Spleen (tissue), 7 donors: ENCODE measurements around the gene TENT5C.

Experiments
- POLR2A ChIP-seq, 3 donors: fragments of 450-650 bp; IDR thresholded peaks; one replicate each; pipeline ENCODE4 v1.5.1; 2017; ENCODE audit warnings: antibody characterized with exemption in 3 of 3, mild to moderate bottlenecking in 1 of 3
- POLR2AphosphoS5 ChIP-seq, 3 donors: sonication (generic); formaldehyde crosslinking; IDR thresholded peaks; one replicate each; pipeline ENCODE4 v1.5.1; 2017; ENCODE audit warnings: antibody characterized with exemption in 3 of 3
- TF ChIP-seq, protein P1 (sequence below), 11 experiments: fragments of 200-600 bp in 7 of 11; fragments of 450-650 bp in 4 of 11; sonication (generic) in 4 of 11; IDR thresholded peaks in 8 of 11; conservative IDR thresholded peaks in 3 of 11; 1 replicate in 7 of 11; 2 replicates in 4 of 11; pipeline versions ENCODE4 v1.4.0 to v1.8.0; 2016 to 2021; ENCODE audit warnings: antibody characterized with exemption in 11 of 11, inconsistent platforms in 4 of 11, mild to moderate bottlenecking in 1 of 11
- donor health status: DM: no; HTN: no; CAD: no; lungs with moderate emphysema.
- donor health status: DM: no; HTN: no; CAD: no.
- donor health status: DM: no; HTN: no; CAD: no.

DNA sequence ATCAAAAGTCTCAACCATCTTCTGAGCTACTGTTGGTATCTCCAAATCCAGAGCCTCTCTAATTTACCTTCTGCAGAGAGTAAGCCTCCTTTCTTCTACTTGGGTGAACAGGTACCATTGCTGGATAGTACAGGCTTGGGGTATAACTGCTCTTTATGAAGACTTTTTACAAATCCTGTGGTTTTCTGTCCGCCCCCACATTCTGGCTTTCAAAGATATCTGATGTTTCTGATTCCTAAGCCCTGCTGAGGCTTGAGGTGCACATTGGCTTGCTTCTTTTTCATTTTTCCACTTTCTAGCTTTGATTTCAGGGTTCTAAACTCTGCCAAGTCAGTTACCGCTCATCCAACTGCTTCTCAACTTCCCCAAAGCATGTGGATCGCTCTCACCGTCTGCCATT, 37.1 kb downstream of the TENT5C start:
- TF ChIP-seq POLR2A (IDR thresholded peaks at IDR 0.05) (no peak), POLR2AphosphoS5 (IDR thresholded peaks at IDR 0.05) (no peak)
- TF ChIP-seq, protein P1, sequence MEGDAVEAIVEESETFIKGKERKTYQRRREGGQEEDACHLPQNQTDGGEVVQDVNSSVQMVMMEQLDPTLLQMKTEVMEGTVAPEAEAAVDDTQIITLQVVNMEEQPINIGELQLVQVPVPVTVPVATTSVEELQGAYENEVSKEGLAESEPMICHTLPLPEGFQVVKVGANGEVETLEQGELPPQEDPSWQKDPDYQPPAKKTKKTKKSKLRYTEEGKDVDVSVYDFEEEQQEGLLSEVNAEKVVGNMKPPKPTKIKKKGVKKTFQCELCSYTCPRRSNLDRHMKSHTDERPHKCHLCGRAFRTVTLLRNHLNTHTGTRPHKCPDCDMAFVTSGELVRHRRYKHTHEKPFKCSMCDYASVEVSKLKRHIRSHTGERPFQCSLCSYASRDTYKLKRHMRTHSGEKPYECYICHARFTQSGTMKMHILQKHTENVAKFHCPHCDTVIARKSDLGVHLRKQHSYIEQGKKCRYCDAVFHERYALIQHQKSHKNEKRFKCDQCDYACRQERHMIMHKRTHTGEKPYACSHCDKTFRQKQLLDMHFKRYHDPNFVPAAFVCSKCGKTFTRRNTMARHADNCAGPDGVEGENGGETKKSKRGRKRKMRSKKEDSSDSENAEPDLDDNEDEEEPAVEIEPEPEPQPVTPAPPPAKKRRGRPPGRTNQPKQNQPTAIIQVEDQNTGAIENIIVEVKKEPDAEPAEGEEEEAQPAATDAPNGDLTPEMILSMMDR (IDR thresholded peaks at IDR 0.05 in 8 of 11, conservative IDR thresholded peaks at IDR 0.05 in 3 of 11) = no peak
